Measurements from ENCODE around the gene CCNY.

Gene CCNY

DNA sequence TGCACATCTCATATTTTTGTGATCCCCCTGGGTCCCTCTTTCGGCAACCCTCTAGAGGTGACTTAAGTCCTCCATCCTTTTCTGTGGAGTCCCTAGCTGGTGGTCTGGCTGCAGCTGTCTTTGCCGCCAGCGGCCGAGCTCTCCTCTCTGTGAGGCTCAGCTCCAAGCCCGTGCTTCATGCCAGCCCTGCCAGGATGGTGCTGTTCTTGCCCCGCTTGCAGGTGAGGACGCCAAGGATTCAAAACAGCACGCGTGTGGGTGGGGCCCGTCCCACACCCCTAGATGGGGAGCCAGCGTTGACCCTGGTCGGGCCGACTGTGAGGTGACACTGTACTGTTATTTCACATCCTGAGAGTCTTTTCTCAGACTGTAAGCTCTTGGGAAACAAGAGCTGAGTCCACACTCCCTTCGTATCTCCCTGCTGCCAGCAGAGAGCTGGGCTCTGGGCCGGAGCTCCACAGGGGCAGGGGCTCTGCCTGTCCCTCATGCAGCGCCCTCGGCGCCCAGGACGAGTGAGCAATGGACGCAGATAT is 232.2 kb downstream of the CCNY start:
- DNase-seq: no peak

DNA sequence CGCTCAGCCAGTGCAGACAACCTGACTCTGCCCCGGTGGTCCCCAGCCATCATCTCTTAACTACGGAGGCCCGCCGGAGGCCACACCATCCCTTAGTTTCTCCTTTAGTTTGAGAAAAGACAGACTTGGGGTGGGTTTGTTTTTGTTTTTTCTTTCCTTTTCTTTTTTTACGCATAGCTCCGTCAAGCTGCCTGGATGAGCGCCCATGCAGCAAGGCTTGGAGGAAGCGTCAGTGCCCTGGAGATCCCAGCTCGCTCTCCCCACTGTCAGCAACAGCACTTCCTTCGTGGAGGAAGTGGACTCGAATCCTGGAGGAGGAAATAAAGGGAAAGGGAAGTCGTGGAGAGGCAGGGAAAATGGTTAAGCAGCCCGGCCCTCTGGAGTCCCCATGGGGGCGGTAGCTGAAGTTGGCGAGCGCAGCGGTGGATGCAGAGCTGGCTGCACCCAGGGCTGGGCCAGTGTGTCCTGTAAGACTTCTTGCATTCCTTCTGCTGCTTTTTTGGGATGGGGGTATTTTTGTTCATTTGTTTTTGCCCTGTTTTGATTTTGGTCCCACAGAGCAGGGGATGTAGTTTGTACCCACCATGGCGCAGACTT is 232.9 kb downstream of the CCNY start:
- no peak for DNase-seq

DNA sequence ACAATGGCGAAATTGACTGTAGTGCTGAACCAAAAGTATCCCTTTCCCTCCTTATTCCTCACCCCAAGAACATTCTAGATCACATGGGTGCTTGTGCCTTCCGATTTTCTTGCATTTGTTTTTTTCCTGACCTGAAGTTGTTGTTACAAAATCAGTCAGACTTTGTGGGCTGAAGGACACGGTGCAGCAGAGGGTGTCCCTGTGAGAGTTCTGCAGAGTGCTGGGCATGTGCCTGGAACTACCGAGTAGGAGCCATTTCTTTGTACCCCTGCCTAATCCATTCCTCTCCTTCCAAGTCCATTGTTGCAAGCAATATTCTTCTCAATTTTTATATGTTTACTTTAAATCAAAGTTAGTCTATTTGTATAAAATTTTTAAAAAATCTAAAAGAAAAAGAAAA is 233.5 kb downstream of the CCNY start:
- no peak for DNase-seq

DNA sequence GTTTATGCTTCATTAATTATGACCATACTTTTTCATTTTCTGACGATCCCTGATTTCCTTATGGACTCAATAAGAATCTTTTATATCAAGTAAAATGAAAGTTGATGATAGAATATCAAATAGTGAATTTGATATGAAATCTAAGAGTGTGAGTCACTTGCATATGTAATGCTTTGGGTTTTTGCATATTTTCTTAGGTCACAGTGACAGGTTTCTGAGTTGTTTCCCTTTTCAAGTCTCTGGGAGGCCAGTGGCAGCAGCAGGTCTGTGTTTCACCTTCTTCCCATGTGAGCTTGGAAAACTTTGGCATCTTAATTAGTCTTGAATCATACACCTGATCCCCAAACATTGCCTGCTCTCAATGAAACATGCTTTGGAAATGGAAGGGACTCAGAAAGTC is 234.1 kb downstream of the CCNY start:
- DNase-seq: no peak

DNA sequence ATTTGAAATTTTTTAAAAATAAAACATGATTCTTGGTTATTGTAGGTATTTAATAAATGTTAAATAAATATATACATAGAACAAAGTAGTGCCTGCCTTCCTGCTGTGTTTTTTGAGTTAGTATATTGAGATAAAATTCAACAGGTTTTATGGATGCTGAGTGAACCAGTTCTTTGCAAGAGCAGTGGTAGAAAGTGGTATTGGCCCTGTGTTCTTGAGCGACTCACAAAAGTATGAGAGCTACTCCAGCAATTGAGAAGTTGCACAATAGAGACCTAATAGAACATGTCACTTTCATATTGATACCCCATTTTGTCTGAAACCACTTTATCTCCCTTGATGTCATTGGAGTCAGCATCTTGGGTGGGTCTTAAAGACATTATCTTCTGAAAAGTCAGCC is 236.3 kb downstream of the CCNY start:
- DNase-seq: no peak

DNA sequence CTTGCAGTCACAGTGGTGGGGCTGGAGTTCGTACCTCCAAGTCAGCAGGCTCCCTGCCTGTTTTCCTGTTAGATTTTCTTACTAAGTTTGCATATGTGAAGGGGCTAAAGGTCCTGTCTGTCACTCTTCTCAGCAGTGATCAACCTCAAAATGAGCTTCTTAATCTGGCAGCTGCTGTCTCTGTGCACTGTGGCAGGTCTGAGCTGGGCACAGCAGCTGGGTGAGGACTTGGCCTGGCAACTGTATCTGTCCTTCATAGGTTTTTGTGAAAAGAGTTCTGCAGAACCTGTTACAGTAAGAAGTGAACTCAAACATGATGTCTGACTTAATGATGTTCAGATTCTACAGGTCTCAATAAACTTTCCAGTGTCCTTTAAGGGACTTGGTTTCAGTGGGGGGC is 237.5 kb downstream of the CCNY start:
- DNase-seq: no peak

DNA sequence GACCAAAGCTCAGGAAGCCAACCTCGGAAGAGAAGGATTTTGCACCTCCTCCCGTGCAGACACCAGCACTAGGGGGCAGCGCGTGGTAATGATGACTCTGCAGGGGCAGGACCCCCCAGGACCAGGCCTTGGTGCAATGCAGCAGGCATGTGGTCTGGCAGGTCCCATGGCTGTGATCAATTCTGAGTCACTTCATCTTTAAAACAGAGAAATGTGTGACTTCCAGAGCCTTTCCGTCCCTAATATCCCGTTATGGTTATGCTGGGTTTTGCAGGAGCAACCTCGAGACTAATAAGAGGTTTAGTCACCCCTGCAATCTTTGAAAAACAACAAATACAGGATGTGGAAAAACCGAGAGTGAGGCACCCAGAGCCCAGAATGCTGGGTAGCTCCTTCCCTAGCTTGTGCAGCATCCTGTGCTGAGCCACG is 238.6 kb downstream of the CCNY start:
- DNase-seq: no peak

DNA sequence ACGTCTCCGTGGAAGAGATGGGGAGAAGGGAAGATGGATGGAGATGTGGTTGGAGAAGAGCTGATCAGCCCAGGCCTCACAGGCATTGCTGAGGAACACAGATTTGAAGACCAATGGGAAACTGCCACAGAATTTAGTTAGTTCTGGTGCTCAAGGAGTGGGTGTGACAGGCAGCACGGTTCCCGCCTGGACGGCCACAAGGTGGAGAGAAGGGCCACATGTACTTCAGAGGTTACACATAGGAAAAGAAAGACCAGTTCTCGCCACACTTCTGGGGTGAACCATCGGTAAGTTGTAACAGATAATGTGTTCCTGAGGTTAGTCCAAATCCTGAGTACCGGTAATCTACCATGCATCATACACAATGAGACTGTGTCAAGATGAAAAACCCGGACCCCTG is 239.3 kb downstream of the CCNY start:
- no peak for DNase-seq

DNA sequence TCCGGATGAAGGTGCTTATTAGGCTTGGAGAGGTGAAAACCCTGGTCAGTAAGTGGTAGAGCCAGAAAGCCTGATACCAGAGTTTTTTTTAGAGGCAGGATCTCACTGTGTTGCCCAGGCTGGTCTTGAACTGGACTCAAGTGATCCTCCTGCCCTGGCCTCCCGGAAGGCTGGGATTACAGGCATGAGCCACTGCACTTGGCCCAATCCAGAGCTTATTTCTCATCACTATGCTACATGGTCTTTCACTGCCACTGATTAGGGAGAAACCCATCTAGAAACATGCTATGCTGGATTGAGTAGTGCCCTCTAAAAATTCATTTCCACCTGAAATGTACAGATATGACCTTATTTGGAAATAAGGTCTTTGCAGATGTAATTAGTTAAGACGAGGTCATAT is 240.4 kb downstream of the CCNY start:
- no peak for DNase-seq

DNA sequence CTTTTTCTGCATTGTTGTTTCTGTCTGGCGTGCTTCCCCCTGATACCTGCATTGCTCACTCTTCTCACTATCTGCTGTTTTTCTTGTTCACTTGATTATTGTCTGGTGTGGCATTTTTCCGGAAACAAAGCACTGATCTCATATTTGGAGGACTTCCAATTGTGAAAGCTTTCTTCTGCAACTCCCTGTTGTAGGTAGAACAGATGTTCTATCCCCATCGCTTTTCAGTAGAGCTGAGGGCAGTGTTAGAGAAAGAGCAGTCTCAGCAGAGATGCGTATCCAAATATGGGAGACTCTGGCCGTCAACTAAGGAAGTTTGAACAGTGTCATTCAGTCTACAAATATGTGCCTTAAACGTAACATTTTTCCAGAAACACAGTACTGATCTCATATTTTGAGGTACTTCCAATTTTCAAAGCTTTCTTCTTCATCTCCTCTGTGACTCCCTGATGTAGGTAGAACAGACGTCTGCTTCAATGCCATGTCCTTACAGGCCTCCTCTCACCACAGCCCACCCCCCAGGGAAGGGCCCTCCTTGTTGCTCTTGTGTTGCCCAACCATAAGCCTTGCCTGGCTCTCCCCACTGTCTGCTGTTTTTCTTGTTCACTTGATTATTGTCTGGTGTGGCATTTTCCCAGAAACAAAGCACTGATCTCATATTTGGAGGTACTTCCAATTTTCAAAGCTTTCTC is 241.8 kb downstream of the CCNY start:
- DNase-seq: no peak

DNA sequence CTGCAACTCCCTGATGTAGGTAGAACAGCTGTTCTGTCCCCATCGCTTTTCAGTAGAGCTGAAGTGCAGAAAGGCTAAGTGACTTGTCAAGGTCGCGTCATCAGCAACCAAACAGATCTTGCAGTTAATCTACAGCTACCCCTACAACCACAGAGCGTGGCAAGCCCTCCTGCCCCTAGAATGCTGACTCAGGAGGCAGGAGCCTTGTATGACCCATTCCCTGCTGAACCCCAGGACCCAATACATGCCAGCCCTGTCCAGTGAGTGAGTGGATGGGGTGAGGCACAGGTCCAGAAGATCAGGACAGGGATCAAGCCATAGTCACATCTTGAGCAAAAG is 242.3 kb downstream of the CCNY start:
- DNase-seq: no peak

DNA sequence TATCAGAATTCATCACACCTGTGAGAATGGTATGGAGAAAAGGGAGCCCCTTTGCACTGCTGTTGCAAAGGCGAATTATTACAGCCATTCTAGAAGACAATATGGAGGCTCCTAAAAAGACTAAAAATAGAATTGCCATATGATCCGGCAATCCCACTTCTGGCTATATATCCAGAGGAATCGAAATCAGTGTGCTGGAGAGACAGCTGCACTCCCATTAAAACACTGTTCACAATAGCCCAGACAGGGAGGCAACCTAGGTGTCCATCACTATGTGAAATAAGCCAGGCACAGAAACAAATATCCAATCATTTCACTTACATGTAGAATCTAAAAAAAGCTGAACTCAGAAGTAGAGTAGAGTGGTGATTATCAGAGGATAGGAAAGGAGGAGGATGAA is 242.8 kb downstream of the CCNY start:
- no peak for DNase-seq

DNA sequence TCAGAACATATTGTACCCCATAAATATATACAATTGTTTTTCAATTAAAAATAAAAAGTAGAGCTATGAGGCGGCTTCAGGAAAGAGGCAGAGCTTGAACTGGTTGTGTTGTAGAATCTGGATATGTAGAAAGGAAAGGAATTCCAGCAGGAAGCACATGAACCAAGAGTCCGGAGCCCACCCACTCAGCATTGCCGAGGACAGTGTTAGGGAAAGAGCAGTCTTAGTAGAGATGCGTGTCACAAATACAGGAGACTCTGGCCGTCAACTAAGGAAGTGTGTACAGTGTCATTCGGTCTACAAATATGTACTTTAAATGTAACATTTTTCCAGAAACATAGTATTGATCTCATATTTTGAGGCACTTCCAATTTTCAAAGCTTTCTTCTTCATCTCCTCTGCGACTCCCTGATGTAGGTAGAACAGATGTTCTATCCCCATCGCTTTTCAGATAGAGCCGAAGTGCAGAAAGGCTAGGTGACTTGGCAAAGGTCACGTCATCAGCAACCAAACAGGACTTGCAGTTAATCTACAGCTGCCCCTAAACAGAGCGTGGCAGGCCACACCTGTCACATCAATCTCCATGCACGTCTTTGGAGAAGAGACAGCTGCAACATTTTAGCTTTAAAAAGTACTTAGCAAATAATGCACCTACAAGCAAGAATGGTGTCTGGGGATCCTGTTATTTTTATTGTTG is 243.6 kb downstream of the CCNY start:
- no peak for DNase-seq

DNA sequence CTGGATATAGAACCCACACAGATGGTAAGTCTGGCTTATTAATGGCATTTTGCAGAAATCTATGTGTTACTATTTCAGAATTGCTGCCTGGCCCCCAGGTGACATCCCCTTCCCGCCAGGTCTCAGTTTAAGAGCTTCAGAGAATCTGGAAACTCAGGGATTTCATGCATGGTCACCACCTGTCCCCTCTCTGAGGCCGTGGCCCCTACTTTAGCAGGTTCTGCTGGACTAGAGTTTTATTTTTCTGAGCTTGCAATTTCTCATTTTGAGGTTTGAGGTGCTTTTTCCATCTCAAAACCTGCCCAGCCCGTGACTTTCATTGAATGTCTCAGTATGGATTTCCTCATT is 244.1 kb downstream of the CCNY start:
- no peak for DNase-seq

DNA sequence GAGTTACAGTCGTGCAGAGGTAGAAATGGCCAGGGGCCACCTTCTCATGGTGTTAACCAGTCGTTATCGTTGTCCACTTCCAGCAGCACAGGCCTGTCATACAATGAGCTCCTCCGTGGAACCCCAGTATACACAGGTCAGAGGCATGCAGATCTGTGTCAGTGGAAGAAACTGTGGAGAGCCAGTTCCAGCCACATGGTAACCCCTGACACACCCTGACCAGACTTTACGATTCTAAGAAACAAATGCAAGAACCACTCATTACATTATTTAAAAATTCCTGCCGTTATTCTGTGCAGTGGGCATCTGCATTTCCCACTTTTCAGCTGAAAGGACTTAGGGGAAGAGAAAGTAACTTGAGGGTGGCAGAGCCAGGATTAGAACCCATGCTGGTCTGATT is 245.3 kb downstream of the CCNY start:
- DNase-seq: no peak

DNA sequence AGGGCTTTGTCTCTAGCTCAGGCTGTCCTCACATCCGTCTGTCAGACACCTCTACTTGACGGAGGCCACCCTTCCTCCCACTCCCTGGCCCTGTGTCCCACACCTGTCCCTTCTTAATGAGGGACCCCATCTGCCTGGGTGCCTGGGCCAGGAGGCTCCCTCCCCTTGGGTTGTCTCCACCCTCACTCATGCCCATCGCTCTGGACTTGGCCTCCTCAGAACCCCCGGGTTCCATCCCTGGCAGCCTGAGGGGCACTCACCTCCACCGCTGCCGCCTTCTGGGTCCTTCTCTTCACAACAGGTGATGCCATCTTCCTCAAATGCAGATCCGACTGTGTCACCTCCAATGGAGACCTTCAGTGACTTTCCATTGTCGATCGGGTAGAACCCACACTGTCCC is 248.6 kb downstream of the CCNY start:
- no peak for DNase-seq

DNA sequence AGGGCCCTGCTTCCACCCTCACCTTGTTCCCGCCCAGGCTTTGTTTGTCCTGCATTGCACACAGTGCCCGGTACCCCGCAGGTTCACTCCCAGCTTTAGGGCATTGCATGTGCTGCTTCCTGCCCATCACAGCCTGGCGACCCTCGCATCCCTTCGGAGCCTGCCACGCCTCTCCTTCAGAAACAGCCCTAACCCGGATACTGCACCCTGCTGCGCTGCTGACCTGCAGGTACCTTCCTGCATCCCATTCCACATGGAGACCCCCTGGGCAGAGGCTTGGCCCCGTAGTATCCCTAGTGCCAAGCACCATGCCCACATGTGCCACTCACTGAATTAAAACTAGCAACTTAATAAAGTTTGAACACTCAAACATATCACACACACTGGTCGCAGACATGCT is 249.0 kb downstream of the CCNY start:
- DNase-seq: no peak

DNA sequence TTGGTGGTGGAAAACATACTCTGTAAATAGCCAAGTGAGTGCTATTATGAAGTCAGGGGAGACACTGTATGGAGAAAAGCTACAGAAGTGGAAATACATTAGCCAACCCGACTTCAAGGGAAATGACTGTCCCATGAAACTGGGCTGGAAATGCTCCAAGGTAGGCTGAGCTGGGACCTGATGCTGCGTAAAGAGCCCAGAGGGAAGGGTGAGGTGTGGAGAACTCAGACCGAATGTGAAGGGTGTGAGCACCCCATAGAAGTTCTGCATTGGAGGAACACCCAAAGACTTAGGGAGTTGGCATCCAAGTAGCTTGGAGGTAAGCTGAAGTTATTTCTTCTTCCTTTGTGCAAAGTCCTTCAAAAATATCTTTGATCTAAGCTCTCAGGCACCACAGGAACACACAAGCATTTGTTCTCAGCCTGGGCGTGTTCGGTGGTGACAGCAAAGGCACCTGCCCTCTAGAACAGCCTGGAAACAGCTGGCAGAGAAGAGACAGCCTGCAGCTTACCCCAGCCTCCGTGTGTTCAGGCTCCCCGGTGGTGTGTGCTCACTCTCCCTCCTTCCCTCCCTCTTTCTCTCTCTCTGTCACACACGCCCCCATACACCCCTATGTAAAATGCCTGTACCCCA is 249.7 kb downstream of the CCNY start:
- DNase-seq: no peak

DNA sequence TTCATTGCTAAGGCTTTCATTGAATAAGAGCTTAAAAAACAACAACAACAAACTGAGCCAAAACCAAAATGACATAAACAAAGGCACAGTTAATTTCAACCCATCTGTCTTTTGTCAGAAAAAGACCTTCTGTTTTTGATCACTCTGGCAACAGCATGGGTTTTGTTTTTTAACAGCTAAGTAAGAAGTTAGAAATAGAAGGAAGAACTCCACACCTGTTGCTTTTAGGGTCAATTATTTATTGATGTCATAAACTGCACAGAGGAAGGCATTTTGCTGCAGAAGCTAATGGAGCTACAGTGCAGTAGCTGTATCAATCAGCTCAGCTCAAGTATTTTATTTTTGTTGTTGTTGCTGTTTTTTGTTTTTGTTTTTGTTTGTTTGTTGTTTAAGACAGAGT is 252.5 kb downstream of the CCNY start:
- no peak for DNase-seq

DNA sequence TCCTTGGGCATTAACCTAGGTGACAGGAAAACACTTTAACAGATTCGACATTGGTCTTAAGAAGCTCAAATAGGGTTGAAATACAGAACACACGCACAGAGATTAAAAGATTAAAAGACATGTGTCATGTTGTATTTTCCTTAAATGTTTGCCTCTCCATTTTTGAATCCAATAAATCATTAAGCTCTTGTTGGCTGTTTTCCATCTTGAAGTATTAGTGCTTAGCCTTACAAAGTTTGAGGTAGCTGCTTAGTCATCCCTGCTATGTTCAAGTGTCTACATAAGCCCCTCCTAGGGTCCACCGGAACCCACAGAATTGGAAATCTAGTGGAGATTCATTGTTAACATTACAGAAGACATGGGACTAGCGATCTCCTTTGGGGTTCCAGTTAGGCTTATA is 256.1 kb downstream of the CCNY start:
- DNase-seq: no peak

DNA sequence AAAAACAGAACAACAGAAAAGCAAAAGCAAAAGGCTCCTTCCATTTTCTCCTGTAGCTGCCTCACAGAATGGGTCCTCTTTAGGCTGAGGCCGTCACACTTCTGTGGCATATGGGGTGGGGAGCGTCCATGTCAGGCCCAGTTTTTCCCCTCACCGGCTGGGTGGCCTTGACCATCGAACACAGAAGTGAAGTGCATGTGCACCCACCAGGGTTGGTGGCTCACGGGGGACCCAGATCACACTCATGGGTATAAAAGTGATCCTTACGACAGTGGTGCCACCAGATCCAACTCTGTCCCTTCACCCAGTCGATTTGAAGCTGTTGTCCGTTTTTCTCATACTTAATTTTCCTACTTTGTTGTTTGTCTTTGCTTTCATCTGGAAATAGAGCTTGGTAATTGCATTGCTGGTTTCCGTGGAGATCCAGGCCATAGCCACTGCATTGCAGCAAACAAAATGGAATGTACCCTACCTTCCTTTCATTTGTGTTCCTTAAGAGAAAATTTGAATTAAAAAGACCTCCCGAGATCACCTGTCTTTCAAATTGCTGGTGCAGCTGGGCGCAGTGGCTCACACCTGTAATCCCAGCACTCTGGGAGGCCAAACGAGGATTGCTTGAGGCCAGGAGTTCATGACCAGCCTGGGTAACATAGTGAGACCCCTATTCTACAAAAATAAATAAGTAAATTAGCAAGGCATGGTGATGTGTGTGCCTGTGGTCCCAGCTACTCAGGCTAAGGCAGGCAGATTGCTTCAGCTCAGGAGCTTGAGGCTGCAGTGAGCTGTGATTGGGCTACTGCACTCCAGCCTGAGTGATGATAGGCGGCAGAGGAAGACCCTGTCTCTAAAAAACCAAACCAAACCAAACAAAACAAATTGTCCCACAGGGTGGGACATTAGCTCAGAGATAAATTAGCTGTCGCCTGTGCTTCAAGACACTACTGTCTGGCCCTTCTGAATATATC is 258.1 kb downstream of the CCNY start:
- no peak for DNase-seq

DNA sequence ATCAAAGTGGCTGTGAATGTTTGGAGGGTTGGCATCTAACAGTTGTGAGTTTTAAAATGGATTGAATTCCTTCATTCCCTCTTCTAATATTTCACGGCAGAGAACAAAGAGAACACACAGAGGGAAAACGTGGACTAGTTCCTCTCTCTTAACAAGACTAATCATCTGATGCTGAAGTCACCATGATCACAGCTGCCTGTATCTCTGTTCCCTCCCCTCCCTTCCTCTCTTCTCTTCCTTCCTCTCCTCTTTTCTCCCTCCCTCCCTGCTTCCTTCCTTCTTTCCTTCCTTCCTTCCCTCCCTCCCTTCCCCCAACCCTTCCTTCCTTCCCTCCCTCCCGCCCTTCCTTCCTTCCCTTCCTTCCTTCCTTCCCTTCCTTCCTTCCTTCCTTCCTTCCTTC is 258.8 kb downstream of the CCNY start:
- DNase-seq: no peak

DNA sequence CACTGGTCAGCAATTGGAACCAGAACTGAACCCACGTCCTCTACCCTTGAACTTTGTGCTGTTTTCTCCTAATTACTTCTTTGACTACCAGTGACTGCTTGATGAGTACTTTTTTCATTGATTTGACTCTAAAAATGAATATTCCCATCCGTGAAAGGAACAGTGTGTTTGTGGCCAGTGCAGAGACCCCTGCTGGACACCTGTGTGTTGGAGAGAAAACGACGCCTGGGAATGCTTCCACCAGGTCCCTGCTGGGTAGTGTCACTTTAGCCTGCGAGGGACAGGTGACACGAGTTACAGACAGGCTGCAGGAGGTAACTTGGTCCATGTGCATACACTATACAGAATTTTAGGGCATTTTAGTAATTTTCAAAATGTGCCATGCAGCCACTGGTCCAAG is 262.1 kb downstream of the CCNY start:
- DNase-seq: no peak
